Measurements from ENCODE around the gene YWHAB.

GRCh38 chr20:44948513-44948912 is 63.0 kb downstream of the YWHAB start:
- TF ChIP-seq CTCF (IDR thresholded peaks at IDR 0.05) = no peak
- TF ChIP-seq POLR2A (IDR thresholded peaks at IDR 0.05) = no peak
